HCT116 (cell line): ENCODE results near the gene ADAM15.

Experiments used
- JUND ChIP-seq: IDR thresholded peaks from 2 replicates; pipeline ENCODE4 v1.6.1; 2012
- POLR2AphosphoS5 ChIP-seq: IDR thresholded peaks from 2 replicates; pipeline ENCODE4 v1.6.1; 2011; ENCODE audit warnings: mild to moderate bottlenecking, low read depth, low read length, moderate library complexity
- TF ChIP-seq, protein P1 (sequence below), 3 experiments: fragments of 200-600 bp in 1 of 3; sonication (generic) in 1 of 3; IDR thresholded peaks in 2 of 3; conservative IDR thresholded peaks in 1 of 3; 2 replicates each; pipeline ENCODE4 v1.5.1; 2012 to 2017; ENCODE audit warnings: low read depth in 2 of 3, low read length in 2 of 3, antibody characterized with exemption in 1 of 3, borderline replicate concordance in 1 of 3, control low read depth in 1 of 3, mild to moderate bottlenecking in 1 of 3, mixed read lengths in 1 of 3, mixed run types in 1 of 3, moderate library complexity in 1 of 3; ENCODE audit not compliant: insufficient read depth in 1 of 3

DNA sequence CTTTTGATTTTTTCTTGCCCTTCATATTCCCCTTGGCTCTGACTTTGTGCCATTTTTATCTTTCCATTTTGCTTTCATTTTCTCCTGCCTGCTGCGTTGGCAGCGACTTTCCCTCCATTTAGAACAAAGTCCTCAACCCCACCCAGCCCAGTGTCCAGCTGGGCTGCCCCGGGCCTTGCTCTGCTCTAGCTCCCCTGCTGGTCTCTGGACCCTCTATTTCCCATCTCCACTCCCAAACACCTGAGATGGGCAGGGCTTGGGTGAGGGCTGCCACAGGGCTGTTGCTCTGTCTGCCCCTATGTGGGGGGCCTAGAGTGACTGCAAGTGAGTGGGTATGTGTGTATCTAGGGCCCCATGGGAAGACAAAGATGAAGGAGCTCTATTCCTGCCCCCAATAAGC, 7.3 kb upstream of the ADAM15 start:
- TF ChIP-seq, protein P1, sequence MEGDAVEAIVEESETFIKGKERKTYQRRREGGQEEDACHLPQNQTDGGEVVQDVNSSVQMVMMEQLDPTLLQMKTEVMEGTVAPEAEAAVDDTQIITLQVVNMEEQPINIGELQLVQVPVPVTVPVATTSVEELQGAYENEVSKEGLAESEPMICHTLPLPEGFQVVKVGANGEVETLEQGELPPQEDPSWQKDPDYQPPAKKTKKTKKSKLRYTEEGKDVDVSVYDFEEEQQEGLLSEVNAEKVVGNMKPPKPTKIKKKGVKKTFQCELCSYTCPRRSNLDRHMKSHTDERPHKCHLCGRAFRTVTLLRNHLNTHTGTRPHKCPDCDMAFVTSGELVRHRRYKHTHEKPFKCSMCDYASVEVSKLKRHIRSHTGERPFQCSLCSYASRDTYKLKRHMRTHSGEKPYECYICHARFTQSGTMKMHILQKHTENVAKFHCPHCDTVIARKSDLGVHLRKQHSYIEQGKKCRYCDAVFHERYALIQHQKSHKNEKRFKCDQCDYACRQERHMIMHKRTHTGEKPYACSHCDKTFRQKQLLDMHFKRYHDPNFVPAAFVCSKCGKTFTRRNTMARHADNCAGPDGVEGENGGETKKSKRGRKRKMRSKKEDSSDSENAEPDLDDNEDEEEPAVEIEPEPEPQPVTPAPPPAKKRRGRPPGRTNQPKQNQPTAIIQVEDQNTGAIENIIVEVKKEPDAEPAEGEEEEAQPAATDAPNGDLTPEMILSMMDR (IDR thresholded peaks at IDR 0.05 in 2 of 3, conservative IDR thresholded peaks at IDR 0.05 in 1 of 3; ENCODE audit: borderline replicate concordance in 1 of 3, insufficient read depth in 1 of 3, low read depth in 2 of 3, low read length in 2 of 3) = no peak
- TF ChIP-seq POLR2AphosphoS5 = no peak
- TF ChIP-seq JUND = no peak
